ENCODE data around the gene MBP. TPM values are rescaled to one million over a fixed set of nuclear protein-coding genes. Genes with fewer than 3 reads are reported as not detected.

Gene MBP
- polyA plus RNA-seq, 1 experiment: 2.1 TPM

- TF ChIP-seq CTCF (IDR thresholded peaks at IDR 0.05; ENCODE audit: insufficient read depth, low read depth, low read length): no peak
- CTCF ChIA-PET: interaction anchor here (0.6 to 14.1 kb wide), 11 partner anchors 8 to 497 kb away, joined by 3 to 215 read pairs (median 8); no protein-coding TSS in a partner anchor
These were observed 133.5 kb downstream of the MBP start for GRCh38 chr18:76999077-76999476.

GRCh38 chr18:76997951-76998808, 134.4 kb downstream of the MBP start:
- ChIA-PET POLR2A (no interaction called here), CTCF (interaction anchor here (0.6 to 14.1 kb wide), 4 partner anchors 16 to 498 kb away, joined by 4 to 215 read pairs (median 20); no protein-coding TSS in a partner anchor)
- Histone ChIP-seq H3K4me3 (ENCODE audit: low read depth, low read length) (no peak overlapping the region), H3K36me3 (ENCODE audit: control insufficient read depth, insufficient read depth, low read length) (no peaks in the 10 kb centered on the region), H3K27me3 (ENCODE audit: control insufficient read depth, insufficient read depth, low read length) (no peaks in the 10 kb centered on the region)
- TF ChIP-seq CTCF (IDR thresholded peaks at IDR 0.05; ENCODE audit: insufficient read depth, low read depth, low read length): no peak
- no peak for DNase-seq (ENCODE audit: low read depth)

More at GRCh38 chr18:76999077-76999476, 133.5 kb downstream of the MBP start:
- H3K27me3 ChIP-seq (ENCODE audit: control insufficient read depth, insufficient read depth, low read length): no peaks in the 10 kb centered on the region; the same call in 1 of the 2 replicates
- DNase-seq (ENCODE audit: low read depth): no peak
- POLR2A ChIA-PET: no interaction called here
- H3K4me3 ChIP-seq (ENCODE audit: low read depth, low read length): no peak overlapping the region
- H3K36me3 ChIP-seq (ENCODE audit: control insufficient read depth, insufficient read depth, low read length): no peaks in the 10 kb centered on the region

GRCh38 chr18:76996429-76996828, 136.2 kb downstream of the MBP start:
- ChIA-PET POLR2A (interaction anchor here (0.6 kb wide), 1 partner anchor 216 kb away, joined by 3 read pairs; no protein-coding TSS in a partner anchor), CTCF (interaction anchor here (0.9 to 14.1 kb wide), 5 partner anchors 12 to 213 kb away, joined by 3 to 215 read pairs (median 3); no protein-coding TSS in a partner anchor)
- H3K4me3 ChIP-seq (ENCODE audit: low read depth, low read length): no peak overlapping the region
- peaks cover 1% of the 10 kb centered on the region; the same call in 1 of the 2 replicates for H3K27me3 ChIP-seq (ENCODE audit: control insufficient read depth, insufficient read depth, low read length)
- no peak for DNase-seq (ENCODE audit: low read depth)
- TF ChIP-seq CTCF (IDR thresholded peaks at IDR 0.05; ENCODE audit: insufficient read depth, low read depth, low read length): no peak
- no peaks in the 10 kb centered on the region for H3K36me3 ChIP-seq (ENCODE audit: control insufficient read depth, insufficient read depth, low read length)

GRCh38 chr18:76995896-76996295, 136.7 kb downstream of the MBP start:
- CTCF ChIA-PET: interaction anchor here (1.6 to 14.1 kb wide), 2 partner anchors 12 to 214 kb away, joined by 8 to 215 read pairs; no protein-coding TSS in a partner anchor
- H3K4me3 ChIP-seq (ENCODE audit: low read depth, low read length): no peak overlapping the region
- peaks cover 1% of the 10 kb centered on the region; the same call in 1 of the 2 replicates for H3K27me3 ChIP-seq (ENCODE audit: control insufficient read depth, insufficient read depth, low read length)
- POLR2A ChIA-PET: no interaction called here
- H3K36me3 ChIP-seq (ENCODE audit: control insufficient read depth, insufficient read depth, low read length): no peaks in the 10 kb centered on the region
- DNase-seq (ENCODE audit: low read depth): no peak
- no peak for TF ChIP-seq CTCF (IDR thresholded peaks at IDR 0.05; ENCODE audit: insufficient read depth, low read depth, low read length)

- no peak for TF ChIP-seq CTCF (IDR thresholded peaks at IDR 0.05; ENCODE audit: insufficient read depth, low read depth, low read length)
- Histone ChIP-seq H3K27me3 (ENCODE audit: control insufficient read depth, insufficient read depth, low read length) (peaks cover 1% of the 10 kb centered on the region; the same call in 1 of the 2 replicates), H3K36me3 (ENCODE audit: control insufficient read depth, insufficient read depth, low read length) (no peaks in the 10 kb centered on the region), H3K4me3 (ENCODE audit: low read depth, low read length) (no peak overlapping the region)
- CTCF ChIA-PET: interaction anchor here (1.0 to 14.1 kb wide), 4 partner anchors 11 to 215 kb away, joined by 5 to 215 read pairs (median 6); no protein-coding TSS in a partner anchor
- no peak for DNase-seq (ENCODE audit: low read depth)
- POLR2A ChIA-PET: no interaction called here
These were observed 138.4 kb downstream of the MBP start for GRCh38 chr18:76994086-76994654.

All from BJ (cell line).